Fibroblast of skin of left biceps (primary cell): ENCODE data around the gene SLC8A2.

Experiments
- DNase-seq, 2 experiments: peaks; one replicate each; pipeline ENCODE4 v3.0.0-alpha.2; 2013; ENCODE audit warnings: low read depth in 2 of 2

Gene SLC8A2

DNA sequence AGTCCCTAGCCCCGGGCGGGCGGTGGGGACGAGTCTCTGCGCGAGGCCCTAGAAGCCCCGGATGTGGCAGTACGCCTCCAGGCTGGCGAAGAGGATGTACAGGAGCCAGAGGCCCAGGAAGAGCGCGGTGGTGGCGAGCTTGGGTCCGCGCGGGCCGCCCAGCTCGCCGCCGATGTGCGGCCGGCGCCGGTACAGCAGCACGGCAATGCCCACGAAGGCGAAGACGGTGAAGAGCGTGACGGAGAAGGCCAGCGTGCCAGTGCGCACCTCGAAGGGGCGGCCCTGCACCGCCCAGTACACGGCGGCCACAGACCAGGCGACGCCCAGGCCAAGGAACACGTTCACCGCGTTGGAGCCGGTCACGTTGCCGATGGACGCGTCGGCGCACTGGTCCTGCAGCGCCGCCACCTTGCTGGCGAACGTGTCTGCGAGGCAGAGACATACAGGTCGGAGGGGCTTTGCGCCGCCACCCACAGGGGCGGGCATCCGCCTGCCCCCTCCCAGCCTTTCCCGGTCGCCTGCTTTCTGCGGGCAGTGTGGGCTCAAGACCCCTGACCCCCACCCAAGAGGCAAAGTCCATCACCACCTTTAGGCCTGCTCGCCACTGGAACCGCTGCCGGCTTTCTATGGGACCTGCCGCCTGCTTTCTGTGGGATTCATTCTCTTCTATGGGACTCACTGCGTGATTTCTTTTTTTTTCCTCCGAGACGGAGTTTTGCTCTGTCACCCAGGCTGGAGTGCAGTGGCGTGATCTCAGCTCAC lies 41.5 kb downstream of the SLC8A2 start:
- no peak for DNase-seq

DNA sequence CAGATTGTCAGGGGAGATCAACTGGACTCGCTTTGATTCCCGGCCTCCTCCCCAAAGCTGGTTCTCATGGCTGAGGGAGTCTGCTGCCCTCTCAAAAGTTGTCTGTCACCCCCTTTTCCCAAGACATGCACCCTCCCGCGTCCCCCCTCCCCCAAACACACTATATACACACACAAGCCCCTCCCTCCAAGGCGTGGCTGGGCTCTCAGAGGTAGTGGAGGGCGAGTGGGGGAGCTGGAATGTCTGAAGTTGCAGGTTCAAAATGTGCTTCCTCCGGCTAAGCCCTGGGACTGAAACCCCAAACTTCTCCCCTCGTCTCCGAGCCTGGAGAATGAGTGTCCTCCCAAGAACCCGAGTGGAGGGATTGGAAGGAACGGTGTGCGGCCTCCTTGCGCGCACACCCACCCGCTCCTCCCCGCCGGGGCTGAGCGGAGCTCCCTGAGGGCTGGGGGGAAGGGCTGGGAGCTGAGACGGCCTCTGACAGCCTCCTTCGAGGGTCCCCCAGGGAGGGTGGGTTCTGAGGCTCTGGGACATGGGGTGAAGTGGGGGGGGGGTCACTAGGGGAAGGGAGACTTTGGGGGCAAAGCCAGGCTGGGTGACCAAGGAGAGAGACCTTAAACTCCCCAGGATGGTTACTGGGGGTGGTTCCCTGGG lies 42.4 kb downstream of the SLC8A2 start:
- DNase-seq: no peak

DNA sequence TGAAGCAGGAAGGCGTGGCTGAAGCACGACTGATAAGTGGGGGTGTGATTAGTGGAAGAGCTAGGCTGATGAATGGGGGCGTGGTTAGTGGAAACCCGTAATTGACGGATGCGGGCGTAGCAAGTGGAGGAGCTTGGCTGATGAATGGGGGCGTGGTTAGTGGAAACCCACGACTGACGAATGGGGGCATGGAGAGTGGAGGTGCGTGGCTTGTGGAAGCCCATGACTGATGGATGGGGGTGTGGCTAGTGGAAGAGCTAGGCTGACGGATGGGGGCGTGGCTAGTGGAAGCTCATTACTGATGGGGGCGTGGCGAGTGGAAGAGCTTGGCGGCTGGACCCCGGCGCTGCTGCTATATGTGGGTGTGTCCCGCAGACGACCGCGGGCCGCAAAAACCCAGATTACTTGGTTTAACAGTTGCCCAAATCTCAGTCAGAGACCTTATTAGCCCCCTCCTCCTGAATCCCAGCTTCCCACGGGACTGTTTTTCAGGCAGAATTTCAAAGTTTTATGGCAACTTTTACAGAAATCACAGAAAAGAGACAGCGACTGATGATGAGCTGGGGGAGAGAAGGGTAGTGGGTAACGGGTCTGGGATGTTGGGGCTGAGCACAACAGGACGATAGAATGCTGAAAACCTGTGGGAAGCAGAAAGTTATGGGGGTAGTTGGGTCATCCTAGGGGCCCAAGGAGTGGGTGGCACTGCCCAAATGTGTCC lies 43.4 kb downstream of the SLC8A2 start:
- peak; percentile 99 for DNase-seq

DNA sequence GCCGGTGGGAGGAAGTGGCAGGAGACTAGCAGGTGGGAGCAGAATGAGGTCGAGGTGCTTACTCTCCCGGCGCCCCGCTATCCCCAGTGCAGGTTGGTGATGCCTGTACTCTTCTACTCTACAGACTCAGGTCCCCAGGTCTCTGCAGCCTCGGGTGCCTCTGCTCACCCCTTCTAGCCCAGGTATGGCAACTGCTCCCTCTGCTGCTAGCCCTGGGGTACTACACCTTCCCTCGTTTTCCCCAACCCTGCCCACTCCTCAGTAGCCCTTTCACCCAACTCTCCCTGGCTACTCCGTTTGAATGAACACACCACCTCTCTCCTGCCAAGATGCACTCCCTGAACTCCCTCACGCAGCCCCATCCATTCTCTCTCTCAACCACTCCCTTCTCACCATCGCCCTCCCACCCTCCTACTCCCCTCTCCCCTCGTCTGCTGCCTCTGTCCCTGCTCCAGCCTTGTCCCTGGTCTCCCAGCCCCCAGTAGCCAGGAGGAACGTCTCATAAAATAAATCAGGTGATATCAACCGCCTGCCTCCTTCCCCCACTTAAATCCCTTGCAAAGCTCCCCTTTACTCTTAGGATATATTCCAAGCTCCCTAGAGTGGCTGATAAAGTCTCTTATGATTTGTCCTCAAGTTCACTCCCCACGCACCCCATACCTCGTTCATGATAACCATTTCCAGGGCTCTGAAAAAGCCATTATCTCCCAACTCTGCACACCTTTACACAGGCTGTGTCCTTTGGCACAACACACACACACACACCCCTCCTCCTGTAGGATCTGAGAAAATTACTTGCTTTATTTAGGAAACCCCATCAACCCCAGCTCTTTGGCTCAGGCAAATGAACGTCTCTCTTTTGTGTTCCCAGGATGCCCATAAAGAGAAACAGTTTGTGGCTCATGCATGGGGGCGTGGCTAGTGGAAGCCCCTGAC lies 44.2 kb downstream of the SLC8A2 start:
- no peak for DNase-seq

DNA sequence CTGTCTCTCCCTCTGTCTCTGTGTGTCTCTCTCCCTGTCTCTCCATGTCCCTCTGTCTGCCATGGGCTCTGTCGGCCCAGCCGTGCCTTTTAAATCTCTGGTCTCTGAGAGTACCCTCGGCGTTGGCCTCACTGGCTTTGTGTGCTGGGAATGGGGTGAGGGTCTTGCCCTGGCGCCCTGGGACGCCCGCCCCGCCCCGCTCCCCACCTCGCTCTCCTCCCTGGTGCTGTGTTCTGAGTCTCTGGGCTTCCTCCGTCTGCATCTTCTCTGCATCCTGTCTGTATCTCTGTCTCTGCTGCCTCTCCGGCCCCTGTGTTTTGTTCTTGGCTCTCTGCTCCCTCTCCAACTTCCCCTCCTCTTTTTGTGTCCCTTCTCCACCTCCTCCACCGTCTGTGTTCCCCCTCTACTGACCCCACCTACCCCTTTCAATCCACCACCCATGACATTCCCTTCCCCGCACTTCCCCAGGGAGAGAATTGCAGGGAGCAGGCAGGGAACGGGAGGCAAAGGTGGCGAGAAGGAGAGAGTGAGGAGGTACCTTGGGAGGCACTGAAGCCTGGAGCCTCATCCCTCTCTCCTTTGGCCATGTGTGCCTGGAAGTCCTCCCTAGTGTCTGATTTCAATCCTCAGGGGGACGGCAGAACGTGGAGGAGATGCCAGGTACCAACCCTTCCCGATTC lies 48.4 kb downstream of the SLC8A2 start:
- no peak for DNase-seq

DNA sequence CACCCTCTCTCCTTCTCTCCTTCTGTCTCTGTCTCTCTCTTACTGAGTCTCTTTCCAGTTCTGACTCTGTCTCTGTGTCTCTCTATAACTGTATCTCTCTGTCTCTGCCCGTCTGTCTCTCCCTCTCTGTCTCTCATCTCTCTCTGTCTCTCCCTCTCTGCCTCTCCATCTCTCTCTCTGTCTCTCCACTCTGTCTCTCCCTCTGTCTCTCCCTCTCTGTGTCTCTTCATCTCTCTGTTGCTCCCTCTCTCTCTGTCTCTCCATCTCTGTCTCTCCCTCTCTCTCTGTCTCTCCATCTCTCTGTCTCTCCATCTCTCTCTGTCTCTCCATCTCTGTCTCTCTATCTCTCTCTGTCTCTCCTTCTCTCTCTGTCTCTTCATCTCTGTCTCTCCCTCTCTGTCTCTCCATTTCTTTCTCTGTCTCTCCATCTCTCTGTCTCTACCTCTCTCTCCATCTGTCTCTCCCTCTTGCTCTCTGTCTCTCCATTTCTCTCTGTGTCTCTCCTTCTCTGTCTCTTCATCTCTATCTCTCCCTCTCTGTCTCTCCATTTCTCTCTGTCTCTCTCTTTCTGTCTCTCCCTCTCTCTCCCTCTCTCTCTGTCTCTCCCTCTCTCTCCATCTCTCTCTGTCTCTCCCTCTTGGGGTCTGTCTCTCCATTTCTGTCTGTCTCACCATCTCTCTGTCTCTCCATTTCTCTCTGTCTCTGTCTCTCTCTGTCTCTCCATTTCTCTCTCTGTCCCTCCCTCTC lies 49.1 kb downstream of the SLC8A2 start:
- no peak for DNase-seq

DNA sequence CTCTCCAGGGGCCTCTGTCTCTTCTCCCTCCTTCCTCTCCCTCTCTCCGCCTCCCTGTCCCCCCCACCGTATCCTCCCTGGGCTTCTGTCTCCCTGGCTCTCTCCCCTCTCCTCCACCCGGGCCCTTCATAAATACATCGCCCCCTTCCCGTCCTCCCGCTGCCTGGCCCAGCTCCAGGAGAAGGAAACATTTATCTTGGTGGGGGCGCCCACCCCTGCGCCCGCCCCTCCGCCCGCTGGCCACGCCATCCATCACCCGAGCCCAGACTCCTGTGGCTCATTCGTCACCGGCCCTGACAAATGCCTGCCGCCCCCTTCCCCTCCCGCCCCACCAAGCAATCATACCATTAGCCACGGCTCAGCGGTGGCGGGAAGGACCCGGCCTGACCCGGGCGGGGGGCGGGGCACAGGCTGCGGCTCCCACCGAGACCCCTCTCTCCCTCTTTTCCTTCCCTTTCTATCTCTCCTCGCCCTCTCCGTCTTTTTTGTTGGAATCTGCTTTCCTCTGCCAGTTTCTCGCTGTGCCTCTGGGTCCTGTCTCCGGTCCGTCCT lies 49.8 kb downstream of the SLC8A2 start:
- no peak for DNase-seq

DNA sequence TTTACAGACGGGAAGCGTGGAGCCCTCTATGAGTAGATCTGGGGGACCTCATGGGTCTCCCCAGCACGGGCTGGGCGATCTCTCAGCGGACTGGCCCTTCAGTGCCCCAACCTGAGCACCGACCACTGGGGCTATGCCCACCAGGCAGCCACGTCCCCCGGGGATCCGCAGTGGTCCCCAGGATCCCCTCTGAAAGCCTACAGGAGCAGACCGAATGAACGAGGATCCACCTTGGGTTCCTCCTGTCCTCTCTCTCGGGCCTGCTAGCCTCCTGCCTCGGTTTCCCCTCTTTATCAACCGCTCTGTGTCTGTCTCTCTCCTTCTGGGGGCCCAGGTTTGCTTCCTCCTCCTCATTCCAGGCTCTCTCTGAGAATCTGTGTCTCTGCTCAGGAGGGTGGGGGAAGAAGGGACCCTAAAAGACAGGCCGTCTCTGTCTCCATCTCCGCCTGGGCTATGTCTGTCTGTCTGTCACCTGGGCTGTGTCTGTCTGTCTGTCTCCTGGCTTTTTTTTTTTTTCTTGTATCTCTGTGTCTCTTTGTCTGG lies 50.4 kb downstream of the SLC8A2 start:
- DNase-seq: no peak

DNA sequence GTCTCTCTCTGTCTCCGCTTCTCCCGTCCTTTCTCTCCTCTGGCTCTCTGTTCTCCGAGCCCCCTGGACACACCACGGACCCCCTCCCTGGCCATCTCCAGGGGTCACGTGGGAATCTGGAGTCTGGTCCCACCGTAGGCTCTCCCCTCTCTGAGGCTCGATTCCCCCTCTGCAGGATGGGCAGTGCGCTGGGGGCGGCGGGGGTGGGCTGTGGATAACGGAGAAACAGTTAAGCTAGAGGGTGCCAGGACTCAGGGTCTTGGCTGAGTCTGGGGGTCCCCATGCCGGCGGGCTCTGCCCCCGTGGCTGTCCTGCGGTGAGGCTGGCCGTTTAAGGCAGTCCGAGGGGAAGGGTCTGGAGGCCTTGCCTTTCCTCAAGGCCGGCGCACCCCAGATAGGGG lies 51.9 kb downstream of the SLC8A2 start:
- DNase-seq: no peak

DNA sequence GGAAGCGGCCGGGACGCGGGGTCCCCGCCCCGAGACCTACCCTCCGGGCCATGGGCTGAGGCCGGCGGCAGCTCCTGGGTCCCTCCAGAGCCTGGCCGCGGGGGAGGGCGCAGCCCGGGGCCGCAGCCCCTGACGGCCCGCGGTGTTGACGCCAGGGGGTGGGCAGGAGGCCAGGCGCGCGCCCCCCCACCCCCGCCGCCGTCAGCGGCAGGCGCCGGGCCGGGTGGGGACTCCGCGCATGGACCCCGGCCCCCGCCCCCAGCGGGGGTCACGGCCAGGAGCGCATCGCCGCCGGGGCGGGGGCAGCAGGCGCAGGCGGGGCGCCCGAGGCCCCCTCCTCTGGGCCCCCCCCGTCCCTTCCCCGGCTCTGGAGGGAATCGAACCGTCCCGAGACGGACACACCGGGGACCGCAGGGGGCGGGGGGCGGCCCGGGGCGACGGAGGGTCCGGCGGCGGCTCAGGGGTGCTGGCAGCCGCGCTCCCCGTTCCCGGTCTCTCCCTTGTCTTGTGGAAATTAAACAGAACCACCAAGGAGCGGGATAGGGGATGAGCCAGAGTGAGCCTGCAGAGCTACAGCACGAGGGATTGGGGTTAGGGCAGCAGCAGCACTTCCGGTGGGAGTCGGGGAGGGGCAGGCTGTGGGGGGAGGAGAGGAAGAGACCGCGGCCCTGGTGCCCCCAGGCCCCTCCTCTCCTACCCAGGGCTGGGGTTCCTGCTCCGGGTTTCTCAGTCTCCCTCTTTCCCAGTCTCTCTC lies 52.5 kb downstream of the SLC8A2 start, which contains the start of gene MEIS3:
Gene MEIS3 (minus strand): TSS at position 498 of the 754 bp plus-strand sequence. CDS start 446 bp downstream, at position 52.
- DNase-seq: no peak

DNA sequence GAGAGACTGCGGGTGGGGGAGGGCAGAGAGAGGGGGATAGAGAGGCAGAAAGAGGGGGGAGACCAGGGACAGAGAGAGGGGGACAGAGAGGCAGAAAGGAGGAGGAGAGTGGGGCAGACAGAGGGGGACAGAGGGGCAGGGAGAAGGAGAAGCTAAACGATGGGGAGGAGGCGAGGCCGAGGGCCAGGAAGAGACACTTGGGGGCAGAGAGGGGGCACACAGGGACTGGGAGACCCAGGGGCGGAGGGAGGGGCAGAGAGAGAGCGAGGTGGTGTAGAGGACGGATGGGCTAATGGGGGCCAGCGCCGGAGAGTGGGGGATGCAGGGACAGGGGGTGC lies 53.0 kb downstream of the SLC8A2 start:
- no peak for DNase-seq

DNA sequence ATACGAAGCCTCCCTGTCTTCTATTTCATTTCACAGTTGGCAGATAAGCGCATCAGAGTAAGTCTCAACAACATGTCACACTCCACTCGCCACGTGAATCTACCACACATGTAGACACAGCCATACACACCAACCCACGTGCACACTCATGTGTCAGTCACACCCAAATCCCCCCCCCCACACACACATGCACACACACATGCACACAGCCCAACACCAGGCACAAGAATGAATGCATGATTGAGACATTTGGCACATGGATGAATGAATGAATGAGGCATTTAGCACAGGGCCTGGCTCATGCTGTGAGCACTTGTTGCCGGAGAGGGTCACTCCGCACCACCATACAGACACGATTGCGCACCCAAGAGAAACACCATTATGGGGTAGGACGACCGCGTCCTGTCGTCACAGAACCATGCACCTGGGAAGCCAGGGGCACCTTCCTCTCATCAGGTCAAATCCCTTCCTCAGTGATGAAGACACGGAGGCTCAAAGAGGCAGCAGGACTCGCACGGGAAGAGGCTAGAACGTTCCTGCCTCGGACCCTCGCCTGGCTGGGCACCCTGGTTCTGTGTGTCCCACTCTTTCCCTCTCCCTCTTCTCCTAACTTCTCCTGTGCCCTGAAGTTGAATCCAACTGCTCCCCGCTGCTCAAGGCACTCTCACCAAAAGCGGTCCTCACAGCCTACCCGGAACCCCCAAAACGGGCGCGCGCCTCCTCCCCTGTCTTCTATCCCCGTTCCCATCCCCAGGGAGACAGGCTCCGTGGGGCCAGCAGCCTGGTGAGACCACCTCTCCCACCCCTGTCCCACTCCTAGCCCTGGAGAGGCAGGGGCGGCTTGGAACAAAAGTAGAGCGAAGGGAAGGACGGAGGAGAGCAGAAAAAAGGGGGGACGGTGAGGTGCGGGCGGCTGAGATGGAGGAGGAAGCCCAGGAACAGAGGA lies 53.7 kb downstream of the SLC8A2 start:
- DNase-seq: no peak

DNA sequence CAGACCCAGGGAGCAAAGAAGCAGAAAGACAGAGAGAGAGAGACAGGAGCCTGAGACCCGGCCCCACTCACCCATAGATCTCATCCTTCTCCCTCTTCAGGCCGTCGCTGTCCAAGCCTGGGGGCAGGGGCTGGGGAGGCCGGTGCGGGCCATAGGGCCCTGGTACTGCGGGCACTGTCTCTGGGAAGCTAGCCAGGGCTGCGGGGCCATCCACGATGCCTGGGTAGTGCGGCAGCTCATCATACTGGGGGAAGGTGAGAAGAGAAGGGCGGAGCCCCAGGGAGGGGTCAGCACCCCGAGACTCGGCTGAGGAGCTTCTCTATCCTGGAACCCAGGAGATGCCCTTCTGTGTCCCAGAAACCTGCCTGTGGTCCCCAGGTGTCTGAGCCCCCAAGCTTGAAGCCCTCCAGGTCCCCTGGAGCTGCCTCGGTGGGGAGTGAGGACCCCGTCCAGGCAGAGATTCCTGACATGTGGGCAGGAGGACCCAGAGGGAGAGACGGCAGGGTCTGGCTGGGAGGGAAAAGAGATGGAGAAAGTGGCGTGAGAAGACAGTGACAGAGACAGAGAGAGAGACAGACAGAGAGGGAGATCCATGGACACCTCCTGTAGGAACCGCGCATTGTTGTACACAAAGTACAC lies 54.5 kb downstream of the SLC8A2 start:
- DNase-seq: no peak

DNA sequence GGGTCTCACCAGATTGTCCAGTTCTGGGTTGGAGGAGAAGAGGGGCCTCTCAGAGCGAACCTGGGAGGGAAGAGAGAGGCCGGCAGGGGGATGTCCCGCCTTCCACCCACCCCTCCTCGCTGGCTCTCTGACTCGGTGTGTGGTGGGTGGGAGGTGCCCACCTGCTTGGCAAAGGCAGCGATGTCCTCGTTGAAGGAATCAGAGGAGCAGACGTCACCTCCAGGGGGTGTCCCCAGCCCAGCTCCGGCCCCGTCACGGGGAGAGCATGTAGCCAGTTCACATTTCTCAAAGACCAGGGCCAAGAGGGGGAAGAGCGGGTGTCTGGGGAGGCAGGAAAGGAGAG lies 55.1 kb downstream of the SLC8A2 start:
- no peak for DNase-seq

DNA sequence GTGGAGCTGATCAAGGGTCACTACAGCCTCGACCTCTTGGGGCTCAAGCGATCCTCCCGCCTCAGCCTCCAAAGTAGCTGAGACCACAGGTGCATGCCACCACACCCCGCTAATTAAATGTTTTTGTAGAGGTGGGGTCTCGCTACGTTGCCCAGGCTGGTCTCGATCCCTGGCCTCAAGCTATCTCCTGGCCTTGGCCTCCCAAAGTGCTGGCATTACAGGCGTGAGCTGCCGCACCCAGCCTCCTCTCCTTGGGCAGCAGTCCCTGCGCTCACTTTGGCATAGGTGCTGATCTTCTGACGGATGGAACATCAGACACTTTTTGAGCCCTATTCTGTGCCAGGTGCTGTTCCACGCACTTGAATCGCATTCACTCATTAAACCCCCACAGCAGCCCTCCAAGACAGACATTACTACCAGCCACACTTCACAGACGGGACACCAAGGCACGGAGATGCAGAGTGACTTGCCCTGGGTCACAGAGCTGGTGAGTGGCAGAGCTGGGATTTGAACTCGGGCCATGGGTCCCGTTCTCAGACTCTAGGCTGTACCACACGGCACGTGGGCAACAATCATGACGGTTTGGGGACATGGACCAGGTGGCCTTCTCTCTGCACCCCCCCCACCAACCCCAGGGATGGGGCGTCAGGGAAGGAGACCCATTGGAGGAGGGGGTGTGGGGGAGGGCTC lies 55.6 kb downstream of the SLC8A2 start:
- no peak for DNase-seq

DNA sequence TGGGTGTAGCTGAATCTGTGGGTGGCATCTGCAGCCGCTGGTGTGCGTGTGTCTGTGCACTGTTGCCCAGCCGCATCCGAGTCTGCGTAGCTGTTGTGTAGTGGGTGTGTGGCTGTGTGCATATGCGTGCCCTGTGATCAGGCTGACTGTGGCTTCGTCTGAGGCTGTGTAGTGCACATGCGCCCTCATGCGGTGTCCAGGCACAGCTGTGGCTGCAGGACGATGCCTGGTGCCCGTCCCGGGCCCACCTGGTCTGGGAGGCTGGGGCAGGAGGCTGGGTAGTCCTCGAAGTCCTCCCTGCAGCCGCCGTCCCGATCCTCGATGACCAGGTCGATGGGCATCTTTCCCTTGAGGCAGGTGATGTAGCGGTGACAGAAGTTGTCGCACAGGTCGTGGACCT lies 57.2 kb downstream of the SLC8A2 start:
- DNase-seq: no peak

DNA sequence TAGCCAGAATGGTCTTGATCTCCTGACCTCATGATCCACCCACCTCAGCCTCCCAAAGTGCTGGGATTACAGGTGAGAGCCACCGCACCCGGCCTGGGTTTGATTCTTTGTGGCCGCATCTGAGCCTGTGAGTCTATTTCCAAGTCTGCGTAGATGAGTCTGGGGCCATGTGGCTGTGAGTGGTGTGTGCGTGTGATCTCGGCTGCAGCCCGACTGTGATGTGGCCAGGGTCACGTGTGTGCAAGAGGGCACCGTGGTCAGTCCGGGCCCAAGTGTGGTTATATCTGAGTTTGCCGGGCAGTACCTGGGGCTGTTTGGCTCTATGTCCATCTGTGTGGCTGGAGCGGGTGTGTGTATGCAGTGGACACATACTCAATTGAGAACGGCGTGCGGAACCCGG lies 57.8 kb downstream of the SLC8A2 start:
- no peak for DNase-seq
